HG03175 (cell line): ENCODE measurements around the gene WDCP.
"Not testable (repeated sequence)": the region's sequence is repeated elsewhere in the genome, so short reads cannot be mapped to it uniquely, and the experiment has no call there.

Experiments used
- ATAC-seq: cut with Tn5 transposase; IDR thresholded peaks from one replicate; pipeline ENCODE4 v1.9.1; 2021; ENCODE audit warnings: mild to moderate bottlenecking, moderate library complexity; ENCODE audit not compliant: unreplicated experiment

WDCP gene

DNA sequence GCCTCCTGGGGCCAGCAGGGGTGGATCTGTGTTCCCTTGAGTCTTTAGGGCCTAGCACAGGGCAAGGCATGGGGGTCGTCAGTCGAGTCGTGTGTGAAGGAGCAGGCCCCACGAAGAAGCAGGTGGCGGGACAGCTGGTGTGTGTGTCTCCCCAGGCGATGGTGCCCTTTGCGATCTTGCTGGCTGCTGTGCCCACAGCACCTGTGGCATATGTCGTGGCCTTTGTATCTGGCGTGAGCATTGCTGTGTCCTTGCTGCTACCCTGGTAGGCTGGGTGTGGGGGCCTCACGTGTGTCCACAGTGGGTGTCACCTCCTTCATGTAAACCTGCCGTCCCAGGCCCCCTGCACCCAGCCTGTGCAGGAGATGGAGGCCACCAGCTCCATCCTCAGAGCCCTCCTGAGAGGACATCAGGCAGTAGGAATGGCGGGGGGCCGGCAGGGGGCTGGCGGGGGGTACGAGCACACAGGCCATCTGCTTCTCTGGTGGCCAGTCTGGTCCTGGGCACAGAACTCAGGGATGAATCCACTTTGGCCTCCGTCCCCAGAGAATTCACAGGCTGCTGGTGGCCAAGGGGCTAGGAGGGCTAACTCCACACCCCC lies 24.1 kb downstream of the WDCP start:
- no peak for ATAC-seq

DNA sequence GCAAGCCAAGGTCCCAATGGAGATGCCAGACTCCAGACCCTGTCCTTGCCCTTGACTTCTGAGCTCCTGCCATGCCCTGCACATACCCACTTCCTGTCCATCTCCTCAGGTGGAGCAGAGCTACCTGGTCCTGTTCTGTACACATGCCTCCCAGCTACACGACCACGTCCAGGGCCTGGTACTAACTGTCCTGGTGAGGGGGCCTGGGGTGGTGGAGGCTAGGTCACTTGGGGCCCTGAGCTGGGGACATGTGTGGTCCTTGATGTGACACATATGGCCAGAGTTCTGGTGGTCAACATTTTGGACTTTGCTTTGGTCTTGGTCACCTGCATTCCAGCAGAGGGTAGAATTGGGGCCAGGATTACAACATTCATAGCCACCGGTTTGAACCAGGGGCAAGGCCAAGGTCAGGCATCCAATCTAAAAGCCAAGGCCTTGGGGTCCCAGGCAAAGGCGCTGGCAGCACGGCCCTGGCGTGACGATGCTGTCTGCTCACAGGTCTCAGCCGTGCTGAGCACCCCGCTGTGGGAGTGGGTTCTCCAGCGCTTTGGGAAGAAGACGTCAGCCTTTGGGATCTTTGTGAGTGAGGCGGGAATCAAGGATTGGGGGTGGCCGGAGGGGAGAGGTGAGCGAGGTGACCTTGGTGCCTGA lies 24.7 kb downstream of the WDCP start:
- ATAC-seq: no peak

GRCh38 chr2:24021122-24021998 lies 25.8 kb downstream of the WDCP start:
- ATAC-seq: no peak

GRCh38 chr2:24020244-24020643 lies 26.9 kb downstream of the WDCP start:
- no peak for ATAC-seq

GRCh38 chr2:24019729-24020128 lies 27.5 kb downstream of the WDCP start:
- ATAC-seq: no peak

DNA sequence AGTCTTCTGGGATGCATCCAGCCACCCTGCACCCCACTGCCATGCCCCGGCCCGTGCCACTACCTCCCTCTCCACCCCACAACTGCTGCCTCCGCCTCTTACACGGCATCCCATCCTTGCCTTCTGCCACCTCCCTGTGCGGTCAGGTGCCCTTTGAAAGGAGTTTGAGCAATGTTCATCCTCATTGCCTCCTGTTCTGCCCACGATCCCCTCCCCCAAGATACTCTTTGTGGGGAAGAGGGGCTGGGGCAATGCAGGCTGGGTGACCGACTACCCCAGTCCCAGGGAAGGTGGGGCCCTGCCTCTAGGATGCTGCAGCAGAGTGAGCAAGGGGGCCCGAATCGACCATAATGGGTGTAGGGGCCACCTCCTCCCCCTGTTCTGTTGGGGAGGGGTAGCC lies 28.9 kb downstream of the WDCP start:
- no peak for ATAC-seq

DNA sequence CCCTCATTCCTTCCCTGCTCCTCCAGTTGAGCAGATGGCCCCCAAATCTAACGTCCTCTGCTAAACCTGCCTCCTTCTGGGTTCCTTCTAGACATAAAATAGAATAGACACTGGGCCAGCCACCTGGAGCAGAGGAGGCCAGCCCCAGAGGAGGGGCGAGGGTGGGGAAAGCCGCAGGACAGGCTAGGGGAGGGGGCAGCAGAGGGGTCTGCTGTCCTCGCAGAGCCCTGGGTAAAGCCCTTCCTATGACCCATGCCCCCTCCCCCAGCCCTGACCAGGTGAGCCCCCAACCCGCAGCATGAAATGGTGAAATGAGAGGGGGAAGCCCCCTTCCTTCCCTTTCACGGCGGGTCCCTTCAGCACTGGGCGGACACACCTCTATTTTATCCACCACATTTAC lies 29.5 kb downstream of the WDCP start:
- no peak for ATAC-seq

DNA sequence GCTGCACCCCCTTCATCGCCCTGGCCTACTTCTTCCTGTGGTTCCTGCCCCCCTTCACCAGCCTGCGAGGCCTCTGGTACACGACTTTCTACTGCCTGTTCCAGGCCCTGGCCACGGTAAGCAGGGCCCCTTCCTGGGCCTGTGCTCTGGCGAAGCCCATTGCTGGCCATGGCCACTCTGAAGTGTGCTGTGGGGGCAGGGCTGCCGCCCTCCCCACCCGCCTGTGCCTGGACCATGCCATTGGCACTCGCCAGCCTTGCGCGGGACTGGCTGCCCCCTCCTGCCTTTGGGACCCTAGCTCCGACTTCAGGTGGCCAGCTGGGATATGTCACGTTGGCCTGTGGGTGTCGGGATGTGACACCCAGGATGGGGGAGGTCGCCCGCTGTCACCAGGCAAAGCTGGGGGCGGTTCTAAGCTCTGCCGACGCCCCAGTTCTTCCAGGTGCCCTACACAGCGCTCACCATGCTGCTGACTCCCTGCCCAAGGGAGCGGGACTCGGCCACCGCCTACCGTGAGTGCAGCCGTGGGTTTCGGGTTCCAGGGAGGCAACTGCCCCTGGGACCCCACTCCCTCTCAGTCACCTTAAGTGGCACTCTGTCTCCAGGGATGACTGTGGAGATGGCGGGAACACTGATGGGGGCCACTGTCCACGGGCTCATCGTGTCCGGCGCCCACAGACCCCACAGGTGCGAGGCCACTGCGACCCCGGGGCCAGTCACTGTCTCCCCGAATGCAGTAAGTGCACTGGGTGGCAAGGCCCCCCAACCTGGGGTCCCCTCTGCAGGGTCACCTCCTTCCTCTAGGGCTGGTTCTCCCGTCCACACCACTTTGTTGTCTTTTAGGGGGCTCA lies 30.1 kb downstream of the WDCP start:
- ATAC-seq: no peak

DNA sequence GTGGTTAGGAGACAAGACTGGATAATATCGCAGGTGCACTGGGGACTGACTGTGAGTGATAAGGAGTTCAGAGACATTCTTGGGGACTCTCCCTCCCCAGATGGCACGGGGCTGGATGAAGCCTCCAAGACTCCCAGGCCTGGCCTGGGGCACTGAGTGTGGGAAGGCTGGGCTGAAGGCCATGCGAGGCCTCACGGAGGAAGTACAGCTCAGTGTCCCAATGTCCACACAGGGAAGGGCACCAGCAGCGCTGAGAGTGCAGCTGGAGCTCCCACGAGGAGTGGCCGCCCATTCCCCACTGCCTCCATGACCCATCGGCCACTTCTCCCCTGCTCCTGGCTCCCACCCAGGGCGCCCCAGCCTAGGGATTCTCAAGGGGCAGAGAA lies 30.8 kb downstream of the WDCP start:
- ATAC-seq: no peak

- ATAC-seq: no peak
Measured at GRCh38 chr2:24015562-24016375, 31.4 kb downstream of the WDCP start.

- not testable (repeated sequence) for ATAC-seq
Measured at GRCh38 chr2:24014902-24015301, 32.3 kb downstream of the WDCP start.

DNA sequence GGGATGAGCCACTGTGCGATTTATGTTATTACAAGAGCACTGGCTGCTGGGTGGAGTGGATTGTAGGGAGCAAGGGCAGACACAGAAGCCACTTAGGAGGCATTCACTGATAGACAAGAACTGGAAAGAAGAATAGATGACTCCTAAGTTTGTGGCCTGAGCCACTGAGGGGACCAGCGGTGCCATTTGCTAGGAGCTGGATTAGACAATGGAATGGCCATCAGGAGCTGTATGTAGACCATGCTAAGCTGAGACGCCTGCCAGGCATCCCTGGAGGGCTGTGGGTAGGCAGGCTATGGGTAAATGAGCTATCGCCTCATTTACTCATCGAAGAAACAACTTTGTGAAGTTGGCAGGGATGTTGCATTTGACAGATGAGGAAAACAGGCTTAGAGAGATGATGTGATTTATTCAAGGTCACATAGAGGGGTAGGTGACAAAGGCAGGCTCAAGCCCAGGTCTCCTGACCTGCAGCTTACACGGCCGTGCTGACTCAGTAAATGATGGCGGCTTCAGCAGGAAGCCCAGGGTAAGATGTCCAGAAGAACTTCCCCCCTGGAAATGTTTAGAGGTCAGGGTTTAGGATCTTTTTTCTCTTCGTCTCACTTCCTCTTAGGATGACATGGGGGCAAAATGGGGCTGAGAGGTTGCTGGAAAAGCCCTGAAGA lies 34.5 kb downstream of the WDCP start:
- ATAC-seq: no peak

DNA sequence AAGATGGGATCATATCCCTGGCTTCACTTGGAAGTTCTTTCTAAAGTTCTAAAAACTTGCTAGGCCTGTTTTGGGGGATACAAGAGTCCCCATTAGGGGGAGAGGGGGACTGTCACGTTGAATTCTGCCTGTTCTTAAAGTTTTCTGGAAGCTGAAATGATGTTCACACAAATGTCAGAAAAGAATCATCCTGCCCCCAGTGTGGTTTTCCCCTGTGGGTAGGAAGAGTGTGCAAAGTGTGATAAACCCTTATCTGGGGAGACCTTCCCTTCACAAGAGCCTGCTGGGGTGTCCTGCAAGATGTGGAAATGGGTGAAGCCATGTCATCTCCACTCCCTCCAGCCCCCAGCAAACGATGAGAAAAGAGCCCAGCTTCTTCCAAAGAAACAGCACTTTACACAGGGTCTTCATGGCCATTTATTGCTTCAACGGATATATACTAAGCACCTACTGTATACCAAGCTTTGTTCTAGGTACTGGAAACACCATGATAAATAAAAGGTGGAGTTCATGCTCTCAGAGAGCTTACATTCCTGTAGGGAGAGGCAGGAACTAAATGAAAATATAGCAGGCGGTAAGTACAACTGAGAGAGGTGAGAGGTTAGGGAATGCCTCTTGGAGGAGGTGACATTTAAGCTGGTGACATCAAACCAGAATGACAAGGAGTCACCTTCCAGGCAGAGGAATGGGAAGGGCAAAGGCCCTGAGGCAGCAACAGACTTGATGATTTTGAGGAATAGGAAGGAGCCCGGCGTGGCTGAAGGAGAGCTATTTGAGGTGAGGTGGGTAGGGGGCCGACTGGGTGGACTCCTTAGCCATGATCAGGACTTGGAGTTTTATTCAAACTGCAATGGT lies 35.7 kb downstream of the WDCP start:
- ATAC-seq: no peak

GRCh38 chr2:24010477-24011249 lies 36.5 kb downstream of the WDCP start:
- no peak for ATAC-seq

DNA sequence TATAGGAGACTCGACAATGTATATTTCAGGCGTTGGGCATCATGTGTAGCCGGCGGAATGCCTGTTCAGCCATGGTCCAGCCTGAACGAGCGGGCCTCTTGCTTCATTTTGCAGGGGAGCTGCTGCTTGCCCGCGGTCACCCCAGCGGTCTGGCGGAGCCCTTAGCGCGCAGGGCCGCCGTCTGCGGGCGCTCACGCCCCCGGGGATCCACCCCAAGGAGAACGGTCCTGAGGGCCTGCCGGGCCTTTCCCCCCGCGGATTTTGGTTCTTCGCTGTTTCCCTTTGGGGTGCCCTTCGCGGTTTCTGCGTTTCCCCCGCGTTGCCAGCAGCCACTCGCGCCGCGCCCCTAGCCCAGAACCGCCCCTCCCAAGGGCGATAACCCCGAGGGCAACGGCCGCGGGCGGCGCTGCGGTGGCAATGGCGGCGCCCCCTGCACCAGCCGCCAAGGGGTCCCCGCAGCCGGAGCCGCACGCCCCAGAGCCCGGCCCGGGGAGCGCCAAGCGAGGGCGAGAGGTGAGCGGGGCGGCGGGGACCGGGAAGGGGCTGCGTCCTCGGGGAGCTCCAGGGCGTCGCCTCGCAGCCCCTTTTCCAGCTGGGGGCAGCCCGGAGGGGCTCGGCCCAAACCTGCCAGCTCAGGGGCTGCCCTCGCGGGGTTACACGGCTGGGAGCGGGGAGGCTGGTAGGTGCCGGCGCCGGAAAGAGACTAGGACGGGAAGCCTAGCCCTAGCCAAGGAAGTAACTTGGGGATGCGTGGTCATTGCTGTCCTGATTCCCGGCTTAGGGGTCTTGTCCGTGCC lies 37.3 kb downstream of the WDCP start, which contains the start of gene MFSD2B:
TSS of gene MFSD2B (plus strand) at position 406 of the 797 bp plus-strand sequence. CDS start at position 418, 12 bp downstream.
- ATAC-seq: no peak

DNA sequence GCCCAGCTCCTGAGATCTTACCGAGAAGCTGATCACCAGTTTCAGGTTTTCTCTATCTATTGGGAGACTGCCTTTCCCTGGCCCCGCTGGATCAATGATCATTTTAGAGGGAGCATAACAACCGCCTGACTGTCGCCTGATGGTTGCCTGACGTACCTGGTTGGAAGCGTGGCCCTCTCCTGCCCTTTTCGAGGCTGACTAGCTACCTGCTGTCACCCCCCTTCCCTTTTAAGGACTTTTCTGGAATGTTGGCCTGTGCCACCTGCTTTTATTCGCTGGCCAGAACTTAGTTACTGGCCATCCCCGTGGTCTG lies 37.9 kb downstream of the WDCP start:
- ATAC-seq: no peak

DNA sequence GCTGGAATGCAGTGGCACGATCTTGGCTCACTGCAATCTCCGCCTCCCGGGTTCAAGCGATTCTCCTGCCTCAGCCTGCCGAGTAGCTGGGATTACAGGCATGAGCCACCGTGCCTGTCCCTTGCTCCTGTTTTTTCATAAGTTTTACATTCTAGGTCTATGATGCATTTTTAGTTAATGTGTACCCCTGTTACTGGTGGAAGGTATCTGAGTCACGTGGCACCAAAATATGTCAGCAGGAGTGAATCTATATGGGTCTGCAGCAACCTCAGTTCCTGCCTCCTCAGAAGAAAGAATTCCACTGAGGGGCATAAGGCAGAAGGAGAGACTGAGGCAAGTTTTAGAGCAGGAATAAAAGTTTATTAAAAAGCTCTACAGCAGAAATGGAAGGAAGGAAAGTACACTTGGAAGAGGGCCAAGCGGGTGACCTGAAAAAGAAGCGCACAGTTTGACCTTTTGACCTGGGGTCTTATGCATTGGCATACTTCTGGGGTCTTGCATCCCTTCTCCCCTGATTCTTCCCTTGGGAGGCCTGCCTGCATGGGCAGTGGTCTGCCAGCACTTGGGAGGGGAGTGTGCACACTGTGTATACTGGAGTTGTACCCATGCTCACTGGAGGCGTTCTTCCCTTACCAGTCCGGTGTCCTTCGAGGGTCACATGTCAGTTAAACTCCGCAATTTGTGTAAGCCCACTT lies 38.4 kb downstream of the WDCP start:
- no peak for ATAC-seq
